NCI-H2171 treated with DMSO at 0.1 percent for 48 hours (cell line): ENCODE results near the gene CPA5.

Source experiments
- DNase-seq: peaks from one replicate; lab custom pipeline; 2025; lab: John Stamatoyannopoulos, UW

Gene CPA5

GRCh38 chr7:130332259-130333053, 12.2 kb upstream of the CPA5 start:
- no peak for DNase-seq

DNA sequence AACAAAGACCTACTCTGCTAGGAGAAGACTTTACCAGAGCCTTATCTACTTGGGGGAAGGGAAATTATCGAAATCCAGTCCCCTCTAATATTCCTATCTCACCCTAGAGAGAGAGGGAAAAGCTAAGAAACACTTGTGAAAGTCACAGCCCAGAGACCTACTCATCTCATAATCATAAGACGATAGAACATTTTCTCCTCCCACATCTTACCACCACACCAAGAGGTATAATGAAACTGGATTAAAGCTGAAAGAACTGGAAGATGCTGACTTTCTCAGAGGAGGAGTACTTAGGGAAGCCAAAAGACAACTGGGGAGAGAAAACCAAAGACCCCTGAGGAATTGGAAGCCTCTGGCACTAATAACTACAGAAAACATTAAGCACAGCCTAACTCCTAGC, 10.8 kb upstream of the CPA5 start:
- no peak for DNase-seq

GRCh38 chr7:130334274-130334673, 10.3 kb upstream of the CPA5 start:
- no peak for DNase-seq

DNA sequence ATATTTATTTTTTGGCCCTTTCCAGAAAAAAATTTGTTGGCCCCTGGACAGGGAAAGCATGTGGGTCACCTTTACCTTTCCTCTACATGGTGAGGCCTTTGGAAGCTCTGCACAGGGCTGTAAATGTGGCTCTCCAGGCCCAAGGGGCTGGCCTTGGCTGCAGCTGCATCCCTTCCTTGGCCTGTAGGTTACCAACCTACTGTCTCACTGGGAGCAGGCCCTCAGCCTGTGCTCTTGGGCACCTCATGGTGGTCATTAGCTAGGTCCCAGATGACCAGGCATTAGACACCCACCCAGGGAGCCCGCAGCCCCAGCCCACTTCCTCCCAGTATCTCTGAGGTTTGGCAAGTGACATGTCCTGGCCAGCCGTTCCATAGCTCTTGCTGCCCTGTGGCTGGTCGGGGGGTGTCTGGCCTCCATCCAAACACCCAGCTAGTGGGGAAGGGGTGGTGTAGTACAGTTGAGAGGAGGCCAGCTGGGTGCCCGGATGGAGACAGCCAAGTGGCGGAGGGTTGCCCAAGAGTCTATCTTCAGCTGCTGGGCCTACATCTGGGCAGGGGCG, 7.1 kb upstream of the CPA5 start:
- DNase-seq = no peak

GRCh38 chr7:130338233-130338632, 6.4 kb upstream of the CPA5 start:
- no peak for DNase-seq

- DNase-seq = no peak
Observed at GRCh38 chr7:130341882-130342281, 2.7 kb upstream of the CPA5 start.

DNA sequence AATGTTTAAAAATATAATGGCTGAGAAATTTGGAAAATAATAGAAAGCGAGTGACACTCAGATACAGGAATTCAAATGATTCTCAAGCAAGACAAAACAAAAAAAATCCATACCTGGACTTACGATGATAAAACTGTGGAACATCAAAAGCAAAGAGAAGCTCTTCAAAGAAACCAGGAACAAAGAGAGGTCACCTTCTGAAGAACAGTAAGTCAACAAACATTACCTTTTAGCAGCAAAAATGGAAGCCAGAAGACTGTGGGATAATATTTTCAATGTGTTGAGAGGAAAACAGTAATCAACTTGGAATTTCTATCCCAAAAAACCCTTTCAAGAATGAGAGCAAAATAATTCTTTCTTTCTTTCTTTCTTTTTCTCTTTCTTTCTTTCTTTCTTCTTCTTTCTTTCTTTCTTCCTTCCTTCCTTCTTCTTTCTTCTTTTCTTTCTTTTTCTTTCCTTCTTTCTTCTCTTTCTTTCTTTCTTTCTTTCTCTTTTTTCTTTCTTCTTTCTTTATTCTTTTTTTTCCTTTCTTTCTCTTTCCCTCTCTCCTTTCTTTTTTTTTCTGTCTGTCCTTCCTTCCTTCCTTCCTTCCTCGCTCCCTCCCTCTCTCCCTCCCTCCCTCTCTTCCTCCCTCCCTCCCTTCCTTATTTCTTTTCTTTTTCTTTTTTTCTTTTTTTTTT, 1.8 kb upstream of the CPA5 start:
- DNase-seq = no peak

DNA sequence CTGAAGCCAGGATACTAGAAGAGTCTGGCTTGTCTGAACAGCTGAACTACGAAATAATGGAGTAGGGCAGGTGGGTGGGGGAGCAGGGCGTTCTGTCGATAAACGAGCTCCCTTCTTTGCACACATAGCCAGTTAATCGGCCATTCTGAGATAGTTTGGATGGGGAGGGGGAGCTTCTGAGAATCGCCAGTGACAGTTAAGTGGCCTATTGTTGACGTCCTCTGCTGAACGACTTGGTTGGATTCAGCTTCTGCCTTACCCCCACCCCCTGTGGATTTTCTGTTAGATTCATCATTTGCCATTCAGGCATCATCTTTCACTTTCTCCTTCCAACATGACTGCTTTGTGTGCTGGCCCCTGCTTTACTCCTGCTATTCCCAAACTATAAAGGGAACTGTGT, 520 bp downstream of the CPA5 start:
- DNase-seq = peak; percentile 41

- no peak for DNase-seq
Observed at GRCh38 chr7:130345725-130346124, 1.1 kb downstream of the CPA5 start.

GRCh38 chr7:130346177-130346905, 1.7 kb downstream of the CPA5 start:
- DNase-seq = no peak

- no peak for DNase-seq
Observed at GRCh38 chr7:130346941-130347340, 2.3 kb downstream of the CPA5 start.

DNA sequence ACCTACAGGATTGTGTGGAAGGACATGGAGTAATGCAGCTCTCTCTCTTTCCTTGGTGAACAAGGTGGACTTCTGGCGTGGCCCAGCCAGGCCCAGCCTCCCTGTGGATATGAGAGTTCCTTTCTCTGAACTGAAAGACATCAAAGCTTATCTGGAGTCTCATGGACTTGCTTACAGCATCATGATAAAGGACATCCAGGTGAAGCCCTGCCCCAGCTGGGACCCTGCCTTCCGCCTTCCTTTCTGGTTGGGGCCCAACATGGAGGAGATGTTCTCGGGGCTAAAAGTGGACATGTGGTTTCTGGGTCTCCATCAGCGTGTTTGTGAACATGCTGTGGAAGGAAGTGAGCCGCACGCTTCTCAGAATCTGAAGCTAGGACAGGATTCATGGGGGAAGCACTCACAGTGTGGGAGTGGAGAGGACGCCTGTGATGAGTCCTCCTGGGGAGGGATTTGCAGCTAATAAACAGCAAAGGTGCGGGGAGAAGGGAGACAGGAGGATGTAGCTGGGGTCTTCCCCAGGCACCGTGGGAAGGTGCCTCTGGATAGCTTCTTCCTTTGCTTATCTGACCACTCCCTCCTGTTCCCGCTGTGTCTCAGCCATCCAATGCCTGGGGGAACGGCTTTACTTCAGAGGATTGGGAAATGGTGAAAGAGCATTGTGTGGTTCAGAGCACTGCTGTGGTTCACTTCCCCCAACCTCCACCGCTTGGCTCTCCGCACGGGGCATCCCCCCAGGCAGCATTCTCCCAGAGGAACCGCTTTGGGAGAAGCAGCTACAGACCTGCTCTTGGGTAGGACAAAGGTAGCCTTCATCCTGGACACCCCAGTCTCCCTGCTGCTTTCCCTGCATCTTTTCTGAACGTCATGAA, 5.5 kb downstream of the CPA5 start:
- DNase-seq = no peak

DNA sequence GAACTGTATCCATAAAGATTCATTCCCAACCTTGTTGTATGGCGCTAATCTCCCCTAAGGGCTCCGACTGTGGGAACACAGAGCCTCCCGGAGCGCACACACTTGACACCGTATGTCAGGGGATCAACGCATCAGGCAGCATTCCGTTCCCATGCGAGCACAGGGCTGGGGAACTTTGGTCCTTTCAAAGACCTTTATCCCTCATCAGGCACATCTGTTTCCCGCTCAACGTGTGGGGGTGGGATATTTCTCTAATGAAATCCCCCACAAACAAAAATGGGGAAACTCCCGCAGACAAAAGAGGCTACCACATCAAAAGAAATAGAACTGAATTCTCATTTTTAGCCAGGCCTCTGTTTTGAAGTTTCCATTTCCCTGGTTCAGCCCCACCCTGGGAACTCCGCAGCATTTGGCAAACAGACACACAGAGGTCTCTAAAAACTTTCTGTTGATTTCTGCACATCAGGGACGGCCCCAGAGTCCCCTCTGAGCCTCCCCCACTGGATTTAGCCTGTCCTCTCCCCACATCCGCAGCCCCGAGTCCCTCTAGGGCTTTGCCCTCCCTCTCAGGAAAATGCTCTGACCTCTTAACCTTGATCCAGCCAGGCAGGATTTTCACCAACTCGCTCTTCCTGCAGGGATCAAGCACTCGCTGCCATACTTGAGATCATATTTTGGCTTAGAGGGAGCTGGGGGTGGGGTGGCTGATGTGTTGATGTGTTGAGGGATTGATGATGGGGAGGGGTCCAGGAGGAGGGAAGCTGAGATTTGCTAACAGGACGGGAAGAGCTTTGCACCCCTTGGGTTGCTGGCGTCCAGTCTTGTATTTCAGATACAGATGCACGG, 6.6 kb downstream of the CPA5 start:
- no peak for DNase-seq

DNA sequence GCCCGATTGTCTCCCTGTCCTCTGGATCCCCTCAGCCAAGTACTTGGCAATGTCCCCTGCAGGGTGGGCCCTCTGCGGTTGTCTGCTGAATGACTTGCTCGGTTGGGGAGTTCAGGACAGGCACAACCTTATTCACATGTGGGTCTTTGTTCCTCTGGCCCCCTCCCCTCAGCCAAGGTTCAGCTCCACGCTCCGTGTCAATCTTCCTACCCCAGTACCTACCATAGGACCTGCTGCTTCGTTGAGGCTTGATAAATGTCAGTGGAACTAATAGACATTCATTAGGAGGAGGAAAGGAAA, 7.1 kb downstream of the CPA5 start:
- no peak for DNase-seq

DNA sequence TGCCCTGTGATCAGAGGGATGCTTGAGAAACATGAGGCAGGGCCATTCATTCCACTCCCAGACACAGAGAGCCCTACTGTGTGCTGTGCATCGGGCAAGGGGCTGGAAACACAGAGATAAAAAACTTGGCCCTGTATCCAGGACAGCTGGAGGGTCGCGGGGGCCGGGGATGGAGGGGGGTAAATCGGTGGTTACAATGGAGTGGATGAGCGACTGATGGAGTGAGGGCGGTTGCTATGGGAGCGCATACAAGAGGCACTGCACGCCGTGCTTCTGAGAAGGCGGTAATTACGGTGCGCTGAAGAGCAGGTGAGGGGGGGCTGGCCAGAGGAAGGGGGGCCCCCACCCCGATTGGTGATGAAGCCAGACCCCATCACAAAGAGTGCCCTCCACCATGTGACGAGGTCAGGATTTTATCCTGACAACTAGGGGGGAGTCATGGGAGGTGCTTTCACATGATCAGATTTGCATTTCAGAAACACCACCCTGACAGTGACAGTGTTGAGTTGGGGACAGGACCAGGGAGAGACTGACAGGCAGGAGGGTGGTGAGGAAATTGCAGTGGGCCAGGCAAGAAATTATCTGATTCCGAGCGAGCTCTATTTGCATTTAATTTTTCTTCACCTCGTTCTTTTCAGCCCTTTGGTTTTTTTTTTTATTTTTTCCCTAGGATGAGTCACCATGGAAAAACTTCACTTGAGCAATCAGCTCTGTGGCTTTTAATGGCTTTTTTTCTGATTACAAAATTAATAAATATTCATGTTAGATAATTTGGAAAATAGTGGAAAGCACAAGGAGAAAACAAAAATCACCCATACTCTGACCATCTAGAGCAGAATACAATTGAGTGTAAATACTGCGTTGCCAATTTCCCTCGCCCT, 7.8 kb downstream of the CPA5 start:
- peak; percentile 75 for DNase-seq

GRCh38 chr7:130353196-130353595, 8.6 kb downstream of the CPA5 start:
- no peak for DNase-seq

GRCh38 chr7:130356121-130356875, 11.7 kb downstream of the CPA5 start:
- peak; percentile 80 for DNase-seq

- DNase-seq = no peak
Observed at GRCh38 chr7:130356876-130357611, 12.4 kb downstream of the CPA5 start.
